K562 (cell line): ENCODE results near the gene PACC1. TPM values are rescaled to one million over a fixed set of nuclear protein-coding genes. Genes with fewer than 3 reads are reported as not detected.

ENCODE experiments used
- CTBP1 ChIP-seq: fragments of 450-650 bp; IDR thresholded peaks from 2 replicates; pipeline ENCODE4 v1.6.1; 2016; ENCODE audit warnings: borderline replicate concordance
- ESRRA ChIP-seq: fragments of 450-650 bp; IDR thresholded peaks from 2 replicates; pipeline ENCODE4 v1.6.1; 2014; ENCODE audit warnings: low read depth, mild to moderate bottlenecking, moderate library complexity, borderline replicate concordance
- ETV1 ChIP-seq: fragments of 450-650 bp; conservative IDR thresholded peaks from 2 replicates; pipeline ENCODE4 v1.6.1; 2016; ENCODE audit warnings: missing genetic modification characterization, control low read depth, low read depth, missing compliant biosample characterization
- LCOR ChIP-seq: sonication (generic); formaldehyde crosslinking; IDR thresholded peaks from 2 replicates; pipeline ENCODE4 v1.8.0; 2022; ENCODE audit warnings: mild to moderate bottlenecking, missing genetic modification reagents
- MTF1 ChIP-seq: fragments of 250-450 bp; sonication (Bioruptor Pico); IDR thresholded peaks from 2 replicates; pipeline ENCODE4 v1.9.0; 2021; ENCODE audit warnings: moderate library complexity, mild to moderate bottlenecking, inconsistent platforms, borderline replicate concordance
- NBN ChIP-seq: fragments of 450-650 bp; IDR thresholded peaks from 2 replicates; pipeline ENCODE4 v1.6.1; 2016; ENCODE audit warnings: low read depth, mild to moderate bottlenecking
- NONO ChIP-seq, 2 experiments: fragments of 200-400 bp in 1 of 2; fragments of 450-650 bp in 1 of 2; formaldehyde crosslinking in 1 of 2; IDR thresholded peaks; 2 replicates each; pipeline ENCODE4 v1.6.1; 2017; ENCODE audit warnings: low read depth in 2 of 2, mild to moderate bottlenecking in 2 of 2, moderate library complexity in 2 of 2, low read length in 1 of 2
- NRF1 ChIP-seq, 2 experiments: fragments of 450-650 bp; IDR thresholded peaks in 1 of 2; conservative IDR thresholded peaks in 1 of 2; 2 replicates each; pipeline ENCODE4 v1.6.1; 2014; ENCODE audit warnings: mild to moderate bottlenecking in 2 of 2
- POLR2A ChIP-seq: fragments of 450-650 bp; conservative IDR thresholded peaks from 2 replicates; pipeline ENCODE4 v1.6.1; 2016
- POLR2B ChIP-seq: fragments of 450-650 bp; IDR thresholded peaks from 2 replicates; pipeline ENCODE4 v1.6.1; 2018; ENCODE audit warnings: low read depth; ENCODE audit not compliant: partially characterized antibody
- RBM14 ChIP-seq: fragments of 200-400 bp; formaldehyde crosslinking; IDR thresholded peaks from 2 replicates; pipeline ENCODE4 v1.6.1; 2018; ENCODE audit warnings: low read depth, mild to moderate bottlenecking, low read length, moderate library complexity, borderline replicate concordance; ENCODE audit not compliant: insufficient read depth
- SMARCA4 ChIP-seq: fragments of 450-650 bp; IDR thresholded peaks from 2 replicates; pipeline ENCODE4 v1.6.1; 2016
- TBP ChIP-seq: optimal IDR thresholded peaks from 2 replicates; pipeline ENCODE3; 2011; ENCODE audit warnings: low read depth, low read length, improper control_type of control experiment
- ZBTB2 ChIP-seq: fragments of 450-650 bp; IDR thresholded peaks from 2 replicates; pipeline ENCODE4 v1.6.1; 2016; ENCODE audit warnings: antibody characterized with exemption
- ZBTB7A ChIP-seq: IDR thresholded peaks from 2 replicates; pipeline ENCODE4 v1.6.1; 2011; ENCODE audit warnings: low read depth, mild to moderate bottlenecking, low read length, moderate library complexity, borderline replicate concordance; ENCODE audit not compliant: control insufficient read depth
- ZKSCAN8 ChIP-seq: fragments of 200-800 bp; sonication (Bioruptor generic); IDR thresholded peaks from 2 replicates; pipeline ENCODE4 v1.6.1; 2016; ENCODE audit warnings: missing genetic modification characterization, missing compliant biosample characterization
- ZNF12 ChIP-seq: sonication (generic); formaldehyde crosslinking; IDR thresholded peaks from 2 replicates; pipeline ENCODE4 v1.4.0; 2020; ENCODE audit warnings: mild to moderate bottlenecking, missing genetic modification reagents
- ZNF24 ChIP-seq: fragments of 450-650 bp; IDR thresholded peaks from 2 replicates; pipeline ENCODE4 v1.6.1; 2016
- ZNF354B ChIP-seq: fragments of 250-450 bp; sonication (Bioruptor Pico); IDR thresholded peaks from 2 replicates; pipeline ENCODE4 v1.4.0; 2020
- ZNF717 ChIP-seq: fragments of 250-450 bp; sonication (Bioruptor Pico); IDR thresholded peaks from 2 replicates; pipeline ENCODE4 v1.5.0; 2021
- polyA plus RNA-seq, 8 experiments: library from polyadenylated mRNA; depleted of rRNA in 4 of 8; stranded (reverse) in 5 of 8; unstranded in 3 of 8; fragments of >200 nt; fragmentation: Nextera tagmentation in 2 of 8; fragmentation: Illumina TruSeq in 1 of 8; extraction: Ambion mirVana in 2 of 8; extraction: Trizol in 1 of 8; gene quantifications; 2 replicates each; pipeline versions ENCODE4 v1.2.1 to v1.2.3, GENCODE V29; 2011 to 2014; ENCODE audit warnings: inconsistent platforms in 1 of 8, missing spikeins in 1 of 8
- total RNA-seq, 7 experiments: library from RNA; depleted of rRNA in 6 of 7; stranded (reverse); fragments of >200 nt in 6 of 7; fragmentation: Illumina TruSeq in 2 of 7; extraction: Trizol in 2 of 7; gene quantifications; 2 replicates each; pipeline versions ENCODE4 v1.2.1 to v1.2.3, GENCODE V29; 2011 to 2021; ENCODE audit warnings: low replicate concordance in 1 of 7
- TF ChIP-seq, protein P1 (sequence below): fragments of 450-650 bp; IDR thresholded peaks from 2 replicates; pipeline ENCODE4 v1.6.1; 2016; ENCODE audit warnings: borderline replicate concordance
- TF ChIP-seq, protein P2 (sequence below): fragments of 450-650 bp; conservative IDR thresholded peaks from 2 replicates; pipeline ENCODE4 v1.6.1; 2016; ENCODE audit warnings: missing genetic modification characterization, low read depth, mild to moderate bottlenecking, missing compliant biosample characterization, moderate library complexity

Gene PACC1
- total and polyA plus RNA-seq, 9 of the 15 experiments (the other 6 are each of a cell fraction or from before 2014, with no cell fraction given), result 7.1 to 19.3 (median 14.9) TPM

DNA sequence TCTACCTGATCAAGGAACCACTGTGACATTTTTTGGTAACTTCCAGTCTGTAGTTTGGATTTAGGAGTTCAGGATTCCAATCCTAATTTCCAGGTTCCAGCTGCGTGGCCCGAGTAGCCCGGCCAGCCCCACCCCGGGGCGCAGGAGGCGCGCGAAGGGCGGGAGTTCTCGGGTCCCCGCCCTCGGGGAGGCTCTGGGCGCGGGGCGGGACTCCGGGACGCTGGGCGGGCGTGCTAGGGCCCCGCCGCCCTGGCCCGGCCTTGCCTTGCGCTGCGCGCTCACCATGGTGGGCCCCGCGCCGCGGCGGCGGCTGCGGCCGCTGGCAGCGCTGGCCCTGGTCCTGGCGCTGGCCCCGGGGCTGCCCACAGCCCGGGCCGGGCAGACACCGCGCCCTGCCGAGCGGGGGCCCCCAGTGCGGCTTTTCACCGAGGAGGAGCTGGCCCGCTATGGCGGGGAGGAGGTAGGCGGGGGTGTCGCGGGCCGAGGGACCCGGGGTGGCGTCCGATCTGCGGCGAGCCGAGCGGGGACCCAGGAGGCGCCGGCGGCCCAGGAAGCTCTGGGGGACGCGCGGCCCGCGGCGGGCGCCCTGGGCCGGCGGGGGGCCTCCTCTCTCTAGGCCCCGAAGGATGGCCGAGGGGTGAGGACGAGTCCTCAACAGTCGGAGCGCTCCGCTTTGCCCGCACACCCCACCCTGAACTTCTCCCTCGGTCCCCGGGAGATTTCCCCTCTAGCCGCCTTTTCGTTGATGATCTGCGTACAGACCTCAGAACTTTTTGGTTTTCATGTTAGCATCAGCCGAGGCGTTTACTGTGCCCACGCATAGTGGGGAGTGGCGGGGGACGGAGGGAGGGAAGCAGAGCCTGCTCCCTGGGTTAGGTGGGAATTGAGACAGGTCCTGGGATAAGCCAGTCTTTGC is 18.2 kb upstream of the PACC1 start, which contains the start of gene NENF (continued):
- TF ChIP-seq LCOR (CRISPR knock-in tag), result no peak
- no peak for TF ChIP-seq SMARCA4
- TF ChIP-seq, protein P1, sequence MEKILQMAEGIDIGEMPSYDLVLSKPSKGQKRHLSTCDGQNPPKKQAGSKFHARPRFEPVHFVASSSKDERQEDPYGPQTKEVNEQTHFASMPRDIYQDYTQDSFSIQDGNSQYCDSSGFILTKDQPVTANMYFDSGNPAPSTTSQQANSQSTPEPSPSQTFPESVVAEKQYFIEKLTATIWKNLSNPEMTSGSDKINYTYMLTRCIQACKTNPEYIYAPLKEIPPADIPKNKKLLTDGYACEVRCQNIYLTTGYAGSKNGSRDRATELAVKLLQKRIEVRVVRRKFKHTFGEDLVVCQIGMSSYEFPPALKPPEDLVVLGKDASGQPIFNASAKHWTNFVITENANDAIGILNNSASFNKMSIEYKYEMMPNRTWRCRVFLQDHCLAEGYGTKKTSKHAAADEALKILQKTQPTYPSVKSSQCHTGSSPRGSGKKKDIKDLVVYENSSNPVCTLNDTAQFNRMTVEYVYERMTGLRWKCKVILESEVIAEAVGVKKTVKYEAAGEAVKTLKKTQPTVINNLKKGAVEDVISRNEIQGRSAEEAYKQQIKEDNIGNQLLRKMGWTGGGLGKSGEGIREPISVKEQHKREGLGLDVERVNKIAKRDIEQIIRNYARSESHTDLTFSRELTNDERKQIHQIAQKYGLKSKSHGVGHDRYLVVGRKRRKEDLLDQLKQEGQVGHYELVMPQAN, result no peak
- TF ChIP-seq ZNF24, result no peak
- TF ChIP-seq TBP, result peak; percentile 64
- TF ChIP-seq CTBP1, result peak; percentile 66; the same call in 1 of the 2 replicates
- TF ChIP-seq, protein P2, sequence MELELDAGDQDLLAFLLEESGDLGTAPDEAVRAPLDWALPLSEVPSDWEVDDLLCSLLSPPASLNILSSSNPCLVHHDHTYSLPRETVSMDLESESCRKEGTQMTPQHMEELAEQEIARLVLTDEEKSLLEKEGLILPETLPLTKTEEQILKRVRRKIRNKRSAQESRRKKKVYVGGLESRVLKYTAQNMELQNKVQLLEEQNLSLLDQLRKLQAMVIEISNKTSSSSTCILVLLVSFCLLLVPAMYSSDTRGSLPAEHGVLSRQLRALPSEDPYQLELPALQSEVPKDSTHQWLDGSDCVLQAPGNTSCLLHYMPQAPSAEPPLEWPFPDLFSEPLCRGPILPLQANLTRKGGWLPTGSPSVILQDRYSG (tag), result no peak
- peak; percentile 56 to 72; a peak in 2 of 4 replicates for TF ChIP-seq NONO (IDR thresholded peaks at IDR 0.05; ENCODE audit: low read depth in 2 of 2, low read length in 1 of 2)
- TF ChIP-seq ZNF12 (CRISPR knock-in tag), result 0 out of 2 replicates have a peak, but pooled peaks have one; percentile 29
- no peak for TF ChIP-seq ZNF717
- TF ChIP-seq ZNF354B, result no peak
- no peak for TF ChIP-seq ZKSCAN8 (CRISPR knock-in tag)
- no peak for TF ChIP-seq MTF1 (CRISPR knock-in tag)
- TF ChIP-seq POLR2B, result peak; percentile 63
- peak; percentile 80; the same call in 1 of the 2 replicates for TF ChIP-seq ZBTB7A
- peak; percentile 6; the same call in 1 of the 2 replicates for TF ChIP-seq ESRRA
- peak; percentile 69 to 76; a peak in 3 of 4 replicates for TF ChIP-seq NRF1 (conservative IDR thresholded peaks at IDR 0.05 in 1 of 2, IDR thresholded peaks at IDR 0.05 in 1 of 2)
- TF ChIP-seq NBN, result no peak
- TF ChIP-seq RBM14, result no peak
- peak; percentile 78 for TF ChIP-seq POLR2A
- no peak for TF ChIP-seq ETV1 (tag)
- TF ChIP-seq ZBTB2, result no peak
